ENCODE measurements around the gene NPDC1. TPM values are rescaled to one million over a fixed set of nuclear protein-coding genes. Genes with fewer than 3 reads are reported as not detected.

The NPDC1 gene, protein sequence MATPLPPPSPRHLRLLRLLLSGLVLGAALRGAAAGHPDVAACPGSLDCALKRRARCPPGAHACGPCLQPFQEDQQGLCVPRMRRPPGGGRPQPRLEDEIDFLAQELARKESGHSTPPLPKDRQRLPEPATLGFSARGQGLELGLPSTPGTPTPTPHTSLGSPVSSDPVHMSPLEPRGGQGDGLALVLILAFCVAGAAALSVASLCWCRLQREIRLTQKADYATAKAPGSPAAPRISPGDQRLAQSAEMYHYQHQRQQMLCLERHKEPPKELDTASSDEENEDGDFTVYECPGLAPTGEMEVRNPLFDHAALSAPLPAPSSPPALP
- polyA plus RNA-seq (2013, experiment 1 of 2), result 27.3 TPM
- 25.4 TPM for polyA plus RNA-seq (2013, experiment 2 of 2)

DNA sequence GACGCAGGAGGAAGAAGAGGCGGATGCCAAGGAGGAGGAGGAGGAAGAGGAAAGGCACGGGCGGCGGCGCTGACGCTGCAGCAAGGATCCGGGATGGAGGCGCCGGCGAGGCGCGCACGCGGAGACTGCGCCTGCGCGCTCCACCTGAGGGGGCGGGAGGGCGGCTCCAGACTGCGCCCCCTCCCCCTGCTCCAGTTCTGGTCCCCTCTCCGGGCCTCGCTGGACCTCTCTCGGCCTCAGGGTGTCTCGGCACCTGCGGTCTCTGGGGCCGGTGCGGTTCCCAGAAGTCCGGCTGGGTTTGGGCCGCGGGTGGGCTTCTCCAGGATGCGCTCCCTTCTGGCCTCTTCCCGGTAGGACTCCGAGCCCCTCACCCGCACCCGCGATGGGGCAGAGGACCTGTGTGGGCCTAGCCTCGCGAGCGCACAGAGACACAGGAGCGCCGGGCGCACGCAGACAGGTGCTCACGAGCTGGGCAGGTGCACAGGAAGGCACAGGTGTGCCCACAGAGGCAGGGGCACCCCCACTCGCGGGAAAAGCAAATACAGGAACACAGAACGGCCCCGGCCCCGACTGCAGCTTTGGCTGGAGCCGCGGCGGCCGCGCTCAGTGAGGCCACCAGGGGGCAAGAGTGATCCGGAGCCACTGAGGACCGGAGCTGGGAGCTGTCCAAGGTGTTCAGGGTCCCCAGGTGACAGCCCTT lies at the start of gene NPDC1:
Gene NPDC1 (minus strand): TSS at position 90 of the 700 bp plus-strand sequence. CDS start 188 bp downstream, outside the sequence.
- 1% methylated on average over 52 of the region's 57 CpGs for WGBS
- Histone ChIP-seq H4K91ac (ENCODE audit: low read length) (peak within 1 kb of the TSS; percentile 54), H3K9ac (ENCODE audit: low read length) (peak within 1 kb of the TSS; percentile 72)

DNA sequence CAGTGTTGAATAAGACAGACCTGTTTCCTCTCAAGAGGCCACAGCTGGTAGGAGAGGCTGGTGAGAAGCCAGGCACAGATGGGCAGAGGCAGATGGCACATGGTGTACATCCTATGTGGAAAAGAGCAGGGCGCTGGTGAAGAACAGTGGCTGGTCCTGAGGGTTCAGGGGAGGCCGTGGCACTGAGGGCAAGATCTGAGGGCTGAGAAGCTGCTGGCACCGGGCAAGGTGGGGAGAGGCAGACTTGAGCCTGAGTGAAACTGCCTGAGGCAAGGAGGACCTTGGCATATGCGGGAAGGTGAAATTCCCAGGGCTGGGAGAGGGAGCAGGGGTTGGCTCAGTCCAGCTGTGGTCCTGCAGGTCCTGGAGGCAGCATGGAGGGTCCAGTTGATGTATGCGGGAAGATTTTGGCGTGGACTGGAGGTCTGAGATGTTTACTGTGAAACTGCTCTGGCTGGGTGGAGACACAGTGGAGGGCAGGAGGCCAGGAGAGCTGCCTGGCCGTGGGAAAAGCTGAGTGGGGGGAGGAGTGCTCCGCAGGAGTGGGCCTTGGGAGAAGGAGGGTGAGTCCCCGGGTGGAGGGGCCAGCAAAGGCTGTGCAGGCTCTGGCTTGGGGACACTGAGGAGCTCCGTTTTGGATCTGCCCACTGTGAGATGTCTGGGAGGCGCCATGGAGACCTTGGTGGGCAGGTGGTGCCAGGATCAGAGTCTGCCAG lies 43.4 kb upstream of the NPDC1 start:
- Histone ChIP-seq H3K36me3 (ENCODE audit: control insufficient read depth in 1 of 2, insufficient read depth in 2 of 2, low read depth in 1 of 2, low read length in 2 of 2) (peaks cover 24 to 42% of the 10 kb centered on the region in 2 experiments), H3K23ac (ENCODE audit: low read length in 2 of 2) (peak overlapping the region in 1 of 2 experiments; percentile 23), H2BK120ac (ENCODE audit: low read depth, low read length) (no peak overlapping the region), H3K4me2 (ENCODE audit: low read length, poor library complexity, severe bottlenecking) (no peak overlapping the region), H3K14ac (ENCODE audit: low read length in 2 of 2) (no peak overlapping the region), H3K9ac (ENCODE audit: low read length) (peak overlapping the region; percentile 17), H2BK5ac (ENCODE audit: low read depth, low read length, poor library complexity, severe bottlenecking) (no peak overlapping the region), H2AFZ (ENCODE audit: low read depth, low read length) (no peak overlapping the region), H3K27ac (ENCODE audit: low read length, poor library complexity, severe bottlenecking) (no peak overlapping the region), H2BK12ac (ENCODE audit: low read length in 2 of 2) (no peak overlapping the region), H3K4me3 (ENCODE audit: insufficient read depth in 1 of 2, low read depth in 1 of 2, low read length in 2 of 2) (no peak overlapping the region), H3K9me3 (ENCODE audit: control insufficient read depth, low read length) (no peaks in the 10 kb centered on the region), H4K91ac (ENCODE audit: low read length) (no peak overlapping the region), H2AK5ac (ENCODE audit: low read length, severe bottlenecking) (no peak overlapping the region), H3K4me1 (ENCODE audit: control insufficient read depth, insufficient read depth, low read depth, low read length) (peaks cover 21% of the 10 kb centered on the region), H2BK15ac (ENCODE audit: low read depth, poor library complexity, severe bottlenecking) (no peak overlapping the region), H3K4ac (ENCODE audit: low read depth in 1 of 2, low read length in 2 of 2) (no peak overlapping the region), H3K18ac (ENCODE audit: low read depth in 1 of 2, low read length in 2 of 2) (no peak overlapping the region), H3K27me3 (ENCODE audit: control insufficient read depth in 1 of 2, insufficient read depth in 1 of 2, low read length in 2 of 2) (no peaks in the 10 kb centered on the region), H4K8ac (ENCODE audit: low read length) (no peak overlapping the region), H3K79me1 (replicated peaks; ENCODE audit: low read length, poor library complexity, severe bottlenecking) (peaks cover 43% of the 10 kb centered on the region)
- WGBS, result 90% methylated on average over 11 of the region's 11 CpGs
- no peak for DNase-seq

More for the DNA sequence above, at the start of gene NPDC1:
- peaks cover 27% of the 10 kb centered on the region for H3K4me1 ChIP-seq (ENCODE audit: control insufficient read depth, insufficient read depth, low read depth, low read length)
- H3K9me3 ChIP-seq (ENCODE audit: control insufficient read depth, low read length), result no peaks in the 10 kb centered on the region
- no peak within 1 kb of the TSS for H2BK5ac ChIP-seq (ENCODE audit: low read depth, low read length, poor library complexity, severe bottlenecking)
- no peak within 1 kb of the TSS for H2BK15ac ChIP-seq (ENCODE audit: low read depth, poor library complexity, severe bottlenecking)
- no peak within 1 kb of the TSS for H2AK5ac ChIP-seq (ENCODE audit: low read length, severe bottlenecking)
- DNase-seq, result peak; percentile 75
- no peaks in the 10 kb centered on the region for H3K79me1 ChIP-seq (replicated peaks; ENCODE audit: low read length, poor library complexity, severe bottlenecking)
- peak within 1 kb of the TSS in 1 of 2 experiments; percentile 81 for H3K14ac ChIP-seq (ENCODE audit: low read length in 2 of 2)
- peaks cover 37 to 70% of the 10 kb centered on the region in 2 experiments for H3K27me3 ChIP-seq (ENCODE audit: control insufficient read depth in 1 of 2, insufficient read depth in 1 of 2, low read length in 2 of 2)
- peak within 1 kb of the TSS in 1 of 2 experiments; percentile 42 for H3K18ac ChIP-seq (ENCODE audit: low read depth in 1 of 2, low read length in 2 of 2)
- H3K36me3 ChIP-seq (ENCODE audit: control insufficient read depth in 1 of 2, insufficient read depth in 2 of 2, low read depth in 1 of 2, low read length in 2 of 2), result peaks cover 0 to 8% of the 10 kb centered on the region in 2 experiments
- peak within 1 kb of the TSS in 1 of 2 experiments; percentile 94 for H3K23ac ChIP-seq (ENCODE audit: low read length in 2 of 2)
- no peak within 1 kb of the TSS for H3K4ac ChIP-seq (ENCODE audit: low read depth in 1 of 2, low read length in 2 of 2)
- H2BK12ac ChIP-seq (ENCODE audit: low read length in 2 of 2), result peak within 1 kb of the TSS in 1 of 2 experiments; percentile 37
- H3K4me3 ChIP-seq (ENCODE audit: insufficient read depth in 1 of 2, low read depth in 1 of 2, low read length in 2 of 2), result peak within 1 kb of the TSS; percentile 63 to 82
- peak within 1 kb of the TSS; percentile 91 for H3K4me2 ChIP-seq (ENCODE audit: low read length, poor library complexity, severe bottlenecking)
- peak within 1 kb of the TSS; percentile 42 for H2BK120ac ChIP-seq (ENCODE audit: low read depth, low read length)
- peak within 1 kb of the TSS; percentile 96 for H2AFZ ChIP-seq (ENCODE audit: low read depth, low read length)
- peak within 1 kb of the TSS; percentile 55 for H4K8ac ChIP-seq (ENCODE audit: low read length)
- H3K27ac ChIP-seq (ENCODE audit: low read length, poor library complexity, severe bottlenecking), result no peak within 1 kb of the TSS

DNA sequence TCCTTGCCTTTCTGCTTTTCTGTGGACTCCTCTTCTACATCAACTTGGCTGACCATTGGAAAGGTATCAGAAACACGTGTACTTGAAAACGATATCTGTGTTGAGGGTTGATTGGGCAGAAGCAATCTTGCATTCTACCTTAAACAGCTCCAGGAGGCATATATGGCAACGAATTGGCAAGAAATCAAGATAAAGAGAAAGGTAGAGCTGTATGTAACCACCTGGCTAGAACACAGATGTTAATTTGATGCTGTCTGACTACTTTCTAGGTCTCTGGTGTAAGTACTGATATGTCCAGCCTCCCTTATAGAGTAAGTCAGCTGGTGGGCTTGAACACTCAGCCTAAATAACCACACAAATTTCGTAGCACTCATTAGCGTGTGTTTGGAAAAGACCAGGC lies 42.1 kb upstream of the NPDC1 start:
- Histone ChIP-seq H3K4me3 (ENCODE audit: insufficient read depth in 1 of 2, low read depth in 1 of 2, low read length in 2 of 2) (peak overlapping the region in 1 of 2 experiments; percentile 90), H2BK5ac (ENCODE audit: low read depth, low read length, poor library complexity, severe bottlenecking) (no peak overlapping the region), H4K8ac (ENCODE audit: low read length) (no peak overlapping the region), H3K9me3 (ENCODE audit: control insufficient read depth, low read length) (no peaks in the 10 kb centered on the region), H2BK120ac (ENCODE audit: low read depth, low read length) (no peak overlapping the region), H4K91ac (ENCODE audit: low read length) (no peak overlapping the region), H3K27me3 (ENCODE audit: control insufficient read depth in 1 of 2, insufficient read depth in 1 of 2, low read length in 2 of 2) (no peaks in the 10 kb centered on the region), H3K79me1 (replicated peaks; ENCODE audit: low read length, poor library complexity, severe bottlenecking) (peaks cover 43% of the 10 kb centered on the region), H2BK15ac (ENCODE audit: low read depth, poor library complexity, severe bottlenecking) (no peak overlapping the region), H3K27ac (ENCODE audit: low read length, poor library complexity, severe bottlenecking) (no peak overlapping the region), H3K23ac (ENCODE audit: low read length in 2 of 2) (no peak overlapping the region), H3K4ac (ENCODE audit: low read depth in 1 of 2, low read length in 2 of 2) (no peak overlapping the region), H3K4me2 (ENCODE audit: low read length, poor library complexity, severe bottlenecking) (no peak overlapping the region), H3K14ac (ENCODE audit: low read length in 2 of 2) (no peak overlapping the region), H2BK12ac (ENCODE audit: low read length in 2 of 2) (no peak overlapping the region), H3K9ac (ENCODE audit: low read length) (peak overlapping the region; percentile 91), H2AFZ (ENCODE audit: low read depth, low read length) (no peak overlapping the region), H2AK5ac (ENCODE audit: low read length, severe bottlenecking) (no peak overlapping the region), H3K18ac (ENCODE audit: low read depth in 1 of 2, low read length in 2 of 2) (no peak overlapping the region), H3K4me1 (ENCODE audit: control insufficient read depth, insufficient read depth, low read depth, low read length) (peaks cover 31% of the 10 kb centered on the region), H3K36me3 (ENCODE audit: control insufficient read depth in 1 of 2, insufficient read depth in 2 of 2, low read depth in 1 of 2, low read length in 2 of 2) (peaks cover 24 to 41% of the 10 kb centered on the region in 2 experiments)
- no peak for DNase-seq
- WGBS, result 98% methylated on average over 5 of the region's 5 CpGs

Measured in mesenchymal stem cell (in vitro differentiated cells and primary cell).